GM12878 (cell line): Measurements from ENCODE around the gene NPBWR2.

Experiments used
- BHLHE40 ChIP-seq, 2 experiments: fragments of 450-650 bp in 1 of 2; IDR thresholded peaks; 2 replicates each; pipeline ENCODE4 v1.6.1; 2011 to 2017; ENCODE audit warnings: low read depth in 2 of 2, borderline replicate concordance in 1 of 2, improper control_type of control experiment in 1 of 2, low read length in 1 of 2, mild to moderate bottlenecking in 1 of 2
- CBFB ChIP-seq: IDR thresholded peaks from 2 replicates; pipeline ENCODE4 v1.6.1; 2016; ENCODE audit warnings: antibody characterized with exemption, low read depth
- EZH2 ChIP-seq: IDR thresholded peaks from 2 replicates; pipeline ENCODE4 v1.6.1; 2012; ENCODE audit warnings: low read depth, mild to moderate bottlenecking, control low read depth, inconsistent platforms, low read length, borderline replicate concordance; ENCODE audit not compliant: control insufficient read depth
- FOXM1 ChIP-seq: IDR thresholded peaks from 2 replicates; pipeline ENCODE4 v1.6.1; 2012; ENCODE audit warnings: low read depth, mild to moderate bottlenecking, inconsistent platforms, low read length, moderate library complexity
- NR2C1 ChIP-seq: fragments of 450-650 bp; IDR thresholded peaks from 2 replicates; pipeline ENCODE4 v1.6.1; 2017; ENCODE audit warnings: antibody characterized with exemption, mild to moderate bottlenecking, moderate library complexity
- POLR2A ChIP-seq: IDR thresholded peaks from 2 replicates; pipeline ENCODE4 v1.6.1; 2011; ENCODE audit warnings: low read depth, mild to moderate bottlenecking, low read length
- POLR2AphosphoS5 ChIP-seq: IDR thresholded peaks from 2 replicates; pipeline ENCODE4 v1.6.1; 2011; ENCODE audit warnings: mild to moderate bottlenecking, low read length, inconsistent platforms
- YY1 ChIP-seq: IDR thresholded peaks from 2 replicates; pipeline ENCODE4 v1.6.1; 2011; ENCODE audit warnings: low read depth, mild to moderate bottlenecking, low read length
- ZZZ3 ChIP-seq: IDR thresholded peaks from 2 replicates; pipeline ENCODE4 v1.6.1; 2011; ENCODE audit warnings: low read depth; ENCODE audit not compliant: control insufficient read depth, insufficient read length
- TF ChIP-seq, protein P1 (sequence below): IDR thresholded peaks from 2 replicates; pipeline ENCODE4 v1.6.1; 2011; ENCODE audit warnings: low read depth, low read length, improper control_type of control experiment, borderline replicate concordance
- TF ChIP-seq, protein P2 (sequence below), 3 experiments: IDR thresholded peaks in 2 of 3; conservative IDR thresholded peaks in 1 of 3; 2 replicates each; pipeline ENCODE4 v1.5.1; 2011; ENCODE audit warnings: low read depth in 3 of 3, low read length in 3 of 3, mild to moderate bottlenecking in 3 of 3, control low read depth in 2 of 3, moderate library complexity in 2 of 3, inconsistent platforms in 1 of 3, mixed read lengths in 1 of 3; ENCODE audit not compliant: control insufficient read depth in 2 of 3, insufficient read depth in 1 of 3; ENCODE audit errors: extremely low read depth in 1 of 3
- TF ChIP-seq, protein P3 (sequence below): fragments of 450-650 bp; formaldehyde crosslinking; IDR thresholded peaks from 2 replicates; pipeline ENCODE4 v1.5.0; 2022; ENCODE audit warnings: mild to moderate bottlenecking, missing genetic modification characterization
- TF ChIP-seq, protein P4 (sequence below): IDR thresholded peaks from 2 replicates; pipeline ENCODE4 v1.6.1; 2012; ENCODE audit warnings: low read depth, low read length, improper control_type of control experiment

DNA sequence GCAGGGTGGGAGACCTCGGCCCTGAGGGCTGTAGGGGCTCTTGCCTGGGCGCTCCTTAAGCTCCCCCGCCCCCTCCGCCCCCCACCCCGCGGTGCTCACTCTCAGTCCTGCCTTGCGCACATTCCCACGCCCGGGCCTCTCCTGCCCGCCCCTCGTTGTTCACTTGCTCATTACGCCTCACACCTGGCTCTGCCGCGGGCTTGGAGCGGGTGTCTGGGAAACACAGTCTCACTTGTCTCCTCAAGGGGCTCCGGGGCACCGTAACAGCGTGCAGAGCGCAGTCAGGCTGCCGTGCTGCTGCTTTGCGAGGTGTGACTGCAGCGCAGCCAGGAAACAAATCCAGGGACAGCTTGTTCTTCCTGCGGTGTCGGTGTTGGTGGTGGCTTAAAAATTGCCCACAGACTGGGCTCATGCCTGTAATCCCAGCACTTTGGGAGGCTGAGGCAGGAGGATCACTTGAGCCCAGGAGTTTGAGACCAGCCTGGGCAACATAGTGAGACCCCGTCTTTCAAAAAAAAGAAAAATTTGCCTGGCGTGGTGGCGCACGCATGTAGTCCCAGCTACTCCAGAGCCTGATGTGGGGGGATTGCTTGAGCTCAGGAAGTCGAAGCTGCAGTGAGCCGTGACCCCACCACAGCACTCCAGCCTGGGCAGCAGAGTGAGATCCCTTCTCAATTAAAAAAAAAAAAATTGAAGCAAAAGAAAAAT is 4.6 kb downstream of the NPBWR2 start:
- TF ChIP-seq, protein P1, sequence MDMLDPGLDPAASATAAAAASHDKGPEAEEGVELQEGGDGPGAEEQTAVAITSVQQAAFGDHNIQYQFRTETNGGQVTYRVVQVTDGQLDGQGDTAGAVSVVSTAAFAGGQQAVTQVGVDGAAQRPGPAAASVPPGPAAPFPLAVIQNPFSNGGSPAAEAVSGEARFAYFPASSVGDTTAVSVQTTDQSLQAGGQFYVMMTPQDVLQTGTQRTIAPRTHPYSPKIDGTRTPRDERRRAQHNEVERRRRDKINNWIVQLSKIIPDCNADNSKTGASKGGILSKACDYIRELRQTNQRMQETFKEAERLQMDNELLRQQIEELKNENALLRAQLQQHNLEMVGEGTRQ: no peak
- TF ChIP-seq, protein P2, sequence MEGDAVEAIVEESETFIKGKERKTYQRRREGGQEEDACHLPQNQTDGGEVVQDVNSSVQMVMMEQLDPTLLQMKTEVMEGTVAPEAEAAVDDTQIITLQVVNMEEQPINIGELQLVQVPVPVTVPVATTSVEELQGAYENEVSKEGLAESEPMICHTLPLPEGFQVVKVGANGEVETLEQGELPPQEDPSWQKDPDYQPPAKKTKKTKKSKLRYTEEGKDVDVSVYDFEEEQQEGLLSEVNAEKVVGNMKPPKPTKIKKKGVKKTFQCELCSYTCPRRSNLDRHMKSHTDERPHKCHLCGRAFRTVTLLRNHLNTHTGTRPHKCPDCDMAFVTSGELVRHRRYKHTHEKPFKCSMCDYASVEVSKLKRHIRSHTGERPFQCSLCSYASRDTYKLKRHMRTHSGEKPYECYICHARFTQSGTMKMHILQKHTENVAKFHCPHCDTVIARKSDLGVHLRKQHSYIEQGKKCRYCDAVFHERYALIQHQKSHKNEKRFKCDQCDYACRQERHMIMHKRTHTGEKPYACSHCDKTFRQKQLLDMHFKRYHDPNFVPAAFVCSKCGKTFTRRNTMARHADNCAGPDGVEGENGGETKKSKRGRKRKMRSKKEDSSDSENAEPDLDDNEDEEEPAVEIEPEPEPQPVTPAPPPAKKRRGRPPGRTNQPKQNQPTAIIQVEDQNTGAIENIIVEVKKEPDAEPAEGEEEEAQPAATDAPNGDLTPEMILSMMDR (IDR thresholded peaks at IDR 0.05 in 2 of 3, conservative IDR thresholded peaks at IDR 0.05 in 1 of 3; ENCODE audit: control insufficient read depth in 2 of 3, extremely low read depth in 1 of 3, insufficient read depth in 1 of 3, low read depth in 3 of 3, low read length in 3 of 3): no peak
- TF ChIP-seq, protein P3, sequence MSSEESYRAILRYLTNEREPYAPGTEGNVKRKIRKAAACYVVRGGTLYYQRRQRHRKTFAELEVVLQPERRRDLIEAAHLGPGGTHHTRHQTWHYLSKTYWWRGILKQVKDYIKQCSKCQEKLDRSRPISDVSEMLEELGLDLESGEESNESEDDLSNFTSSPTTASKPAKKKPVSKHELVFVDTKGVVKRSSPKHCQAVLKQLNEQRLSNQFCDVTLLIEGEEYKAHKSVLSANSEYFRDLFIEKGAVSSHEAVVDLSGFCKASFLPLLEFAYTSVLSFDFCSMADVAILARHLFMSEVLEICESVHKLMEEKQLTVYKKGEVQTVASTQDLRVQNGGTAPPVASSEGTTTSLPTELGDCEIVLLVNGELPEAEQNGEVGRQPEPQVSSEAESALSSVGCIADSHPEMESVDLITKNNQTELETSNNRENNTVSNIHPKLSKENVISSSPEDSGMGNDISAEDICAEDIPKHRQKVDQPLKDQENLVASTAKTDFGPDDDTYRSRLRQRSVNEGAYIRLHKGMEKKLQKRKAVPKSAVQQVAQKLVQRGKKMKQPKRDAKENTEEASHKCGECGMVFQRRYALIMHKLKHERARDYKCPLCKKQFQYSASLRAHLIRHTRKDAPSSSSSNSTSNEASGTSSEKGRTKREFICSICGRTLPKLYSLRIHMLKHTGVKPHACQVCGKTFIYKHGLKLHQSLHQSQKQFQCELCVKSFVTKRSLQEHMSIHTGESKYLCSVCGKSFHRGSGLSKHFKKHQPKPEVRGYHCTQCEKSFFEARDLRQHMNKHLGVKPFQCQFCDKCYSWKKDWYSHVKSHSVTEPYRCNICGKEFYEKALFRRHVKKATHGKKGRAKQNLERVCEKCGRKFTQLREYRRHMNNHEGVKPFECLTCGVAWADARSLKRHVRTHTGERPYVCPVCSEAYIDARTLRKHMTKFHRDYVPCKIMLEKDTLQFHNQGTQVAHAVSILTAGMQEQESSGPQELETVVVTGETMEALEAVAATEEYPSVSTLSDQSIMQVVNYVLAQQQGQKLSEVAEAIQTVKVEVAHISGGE (CRISPR knock-in tag): no peak
- TF ChIP-seq POLR2A (no peak), NR2C1 (no peak), YY1 (no peak), CBFB (no peak), FOXM1 (no peak), EZH2 (no peak), ZZZ3 (no peak), BHLHE40 (IDR thresholded peaks at IDR 0.05; ENCODE audit: borderline replicate concordance in 1 of 2, low read depth in 2 of 2, low read length in 1 of 2) (no peak), POLR2AphosphoS5 (no peak)
- TF ChIP-seq, protein P4, sequence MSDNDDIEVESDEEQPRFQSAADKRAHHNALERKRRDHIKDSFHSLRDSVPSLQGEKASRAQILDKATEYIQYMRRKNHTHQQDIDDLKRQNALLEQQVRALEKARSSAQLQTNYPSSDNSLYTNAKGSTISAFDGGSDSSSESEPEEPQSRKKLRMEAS: no peak
